Measurements from ENCODE around the gene MYO16.

The MYO16 gene

GRCh38 chr13:109126891-109127641, 497.7 kb downstream of the MYO16 start:
- DNase-seq (no peak), ATAC-seq (no peak)

- DNase-seq: no peak
- ATAC-seq: no peak
These were observed 498.7 kb downstream of the MYO16 start for GRCh38 chr13:109128121-109128520.

- ATAC-seq: no peak
- DNase-seq: no peak
These were observed 500.9 kb downstream of the MYO16 start for GRCh38 chr13:109130093-109130835.

GRCh38 chr13:109131698-109132257, 502.4 kb downstream of the MYO16 start:
- peak; percentile 49 for ATAC-seq
- DNase-seq: no peak

GRCh38 chr13:109135018-109135417, 505.6 kb downstream of the MYO16 start:
- no peak for ATAC-seq
- no peak for DNase-seq

- no peak for DNase-seq
- ATAC-seq: no peak
These were observed 507.5 kb downstream of the MYO16 start for GRCh38 chr13:109136873-109137272.

GRCh38 chr13:109139346-109139745, 509.9 kb downstream of the MYO16 start:
- ATAC-seq: no peak

GRCh38 chr13:109140054-109140453, 510.6 kb downstream of the MYO16 start:
- DNase-seq (no peak), ATAC-seq (no peak)

More at GRCh38 chr13:109139346-109139745, 509.9 kb downstream of the MYO16 start:
- no peak for DNase-seq

GRCh38 chr13:109140479-109141349, 511.3 kb downstream of the MYO16 start:
- ATAC-seq: no peak
- DNase-seq: no peak

- DNase-seq (no peak), ATAC-seq (no peak)
These were observed 512.3 kb downstream of the MYO16 start for GRCh38 chr13:109141706-109142105.

GRCh38 chr13:109144693-109145437, 515.5 kb downstream of the MYO16 start:
- ATAC-seq: no peak
- no peak for DNase-seq

GRCh38 chr13:109145631-109146030, 516.2 kb downstream of the MYO16 start:
- ATAC-seq: no peak
- no peak for DNase-seq

GRCh38 chr13:109146393-109146792, 517.0 kb downstream of the MYO16 start:
- DNase-seq (no peak), ATAC-seq (no peak)

- ATAC-seq (no peak), DNase-seq (no peak)
These were observed 517.7 kb downstream of the MYO16 start for GRCh38 chr13:109146912-109147647.

- no peak for ATAC-seq
- no peak for DNase-seq
These were observed 518.8 kb downstream of the MYO16 start for GRCh38 chr13:109148243-109148642.

- DNase-seq (no peak), ATAC-seq (no peak)
These were observed 521.3 kb downstream of the MYO16 start for GRCh38 chr13:109150696-109151095.

- DNase-seq (no peak), ATAC-seq (no peak)
These were observed 521.8 kb downstream of the MYO16 start for GRCh38 chr13:109151255-109151654.

GRCh38 chr13:109151696-109152095, 522.3 kb downstream of the MYO16 start:
- DNase-seq (no peak), ATAC-seq (no peak)

- no peak for ATAC-seq
- no peak for DNase-seq
These were observed 523.0 kb downstream of the MYO16 start for GRCh38 chr13:109152311-109152820.

GRCh38 chr13:109152941-109153340, 523.5 kb downstream of the MYO16 start:
- no peak for ATAC-seq
- no peak for DNase-seq

- DNase-seq: no peak
- ATAC-seq: no peak
These were observed 524.7 kb downstream of the MYO16 start for GRCh38 chr13:109154146-109154545.

Measured in stimulated activated naive CD8-positive, alpha-beta T cell treated with anti-CD3 and anti-CD28 coated beads, Interleukin-15, Interleukin-2, amounts not matched to agents 100 U/mL and 50 U/mL, for 24 hours (primary cell).